GM12878 (cell line): ENCODE measurements around the gene PARN. TPM values are rescaled to one million over a fixed set of nuclear protein-coding genes. Genes with fewer than 3 reads are reported as not detected.

Experiments used
- ATAC-seq: fragments of 200-7000 bp; cut with Tn5 transposase; 3 replicates; pipeline ENCODE4 v1.9.1; 2020; ENCODE audit warnings: mild to moderate bottlenecking, moderate library complexity
- BruUV-seq: library from RNA; stranded (reverse); fragments of 400-500 nt; replicated peaks from 2 replicates; lab custom pipeline; 2021; lab: Mats Ljungman, UMichigan
- CTCF ChIA-PET: fragments of 300-600 bp; sonication (Branson Sonifier 250); formaldehyde crosslinking; extraction: SDS; loops from one replicate; lab custom pipeline; 2021; ENCODE audit warnings: inconsistent platforms; lab: Yijun Ruan, JAX
- POLR2A ChIA-PET: fragments of 350-600 bp; formaldehyde crosslinking; extraction: SDS; loops from one replicate; lab custom pipeline; 2021; ENCODE audit warnings: inconsistent platforms; lab: Charles Lee
- RAD21 ChIA-PET: fragments of 300-600 bp; sonication (Branson Sonifier 250); formaldehyde crosslinking; loops from one replicate; lab custom pipeline; 2023; ENCODE audit warnings: antibody characterized with exemption; ENCODE audit not compliant: unreplicated experiment; lab: Charles Lee
- SMC1A ChIA-PET: fragments of 300-600 bp; sonication (Branson Sonifier 250); formaldehyde crosslinking; loops from one replicate; lab custom pipeline; 2023; ENCODE audit not compliant: unreplicated experiment, uncharacterized antibody; lab: Charles Lee
- DNase-seq: peaks from one replicate; pipeline ENCODE4 v3.0.0-alpha.2; 2011; ENCODE audit warnings: low read depth, low spot score
- FAIRE-seq: peaks from 3 replicates; lab custom pipeline; 2011; peaks lifted over from hg19 to GRCh38; lab: Jason Lieb, UNC
- H2AFZ ChIP-seq: 2 replicates; pipeline ENCODE4 v1.6.0; 2011; ENCODE audit warnings: low read depth, low read length, control low read depth; ENCODE audit not compliant: control insufficient read depth
- H3K27ac ChIP-seq: 2 replicates; pipeline ENCODE4 v1.5.1; 2011; ENCODE audit warnings: control low read depth; ENCODE audit not compliant: control insufficient read depth, insufficient read depth
- H3K27me3 ChIP-seq, 2 experiments: replicated peaks in 1 of 2; 2 replicates each; pipeline versions ENCODE4 v1.6.0 to v1.6.1; 2011; ENCODE audit warnings: low read length in 1 of 2; ENCODE audit not compliant: control insufficient read depth in 2 of 2, insufficient read depth in 2 of 2
- H3K36me3 ChIP-seq, 2 experiments: 2 replicates each; pipeline ENCODE4 v1.5.1; 2011; ENCODE audit warnings: low read length in 1 of 2; ENCODE audit not compliant: control insufficient read depth in 2 of 2, insufficient read depth in 2 of 2
- H3K4me1 ChIP-seq: 2 replicates; pipeline ENCODE4 v1.6.1; 2011; ENCODE audit warnings: mild to moderate bottlenecking, low read length, moderate library complexity, mixed read lengths; ENCODE audit not compliant: control insufficient read depth, insufficient read depth
- H3K4me2 ChIP-seq: 2 replicates; pipeline ENCODE4 v1.6.0; 2011; ENCODE audit warnings: control low read depth; ENCODE audit not compliant: control insufficient read depth, insufficient read depth
- H3K4me3 ChIP-seq: fragments of 200-600 bp; sonication (generic); 2 replicates; pipeline ENCODE4 v1.5.1; 2016
- H3K79me2 ChIP-seq: 2 replicates; pipeline ENCODE4 v1.6.0; 2011; ENCODE audit warnings: low read length; ENCODE audit not compliant: control insufficient read depth, insufficient read depth
- H3K9ac ChIP-seq: 2 replicates; pipeline ENCODE4 v1.8.0; 2011; ENCODE audit warnings: low read length, control low read depth, mixed read lengths; ENCODE audit not compliant: control insufficient read depth, insufficient read depth
- H3K9me3 ChIP-seq: replicated peaks from 3 replicates; pipeline ENCODE4 v1.5.1; 2011; ENCODE audit warnings: mild to moderate bottlenecking, low read length; ENCODE audit not compliant: control insufficient read depth, insufficient read depth
- H4K20me1 ChIP-seq: 2 replicates; pipeline ENCODE4 v1.6.0; 2011; ENCODE audit not compliant: control insufficient read depth, insufficient read depth
- CBX5 ChIP-seq: sonication (generic); IDR thresholded peaks from 2 replicates; pipeline ENCODE4 v1.6.1; 2016; ENCODE audit warnings: low read depth, moderate library complexity, mild to moderate bottlenecking, inconsistent platforms
- CHD1 ChIP-seq: IDR thresholded peaks from 2 replicates; pipeline ENCODE4 v1.6.1; 2012; ENCODE audit warnings: low read depth, low read length, improper control_type of control experiment
- E2F4 ChIP-seq: IDR thresholded peaks from 2 replicates; pipeline ENCODE4 v1.6.1; 2012; ENCODE audit warnings: low read depth, low read length, improper control_type of control experiment
- E4F1 ChIP-seq: fragments of 450-650 bp; IDR thresholded peaks from 2 replicates; pipeline ENCODE4 v1.6.1; 2018; ENCODE audit warnings: borderline replicate concordance, mild to moderate bottlenecking; ENCODE audit not compliant: partially characterized antibody
- ESRRA ChIP-seq: IDR thresholded peaks from 2 replicates; pipeline ENCODE4 v1.6.1; 2012; ENCODE audit warnings: mild to moderate bottlenecking, low read length, improper control_type of control experiment
- IRF4 ChIP-seq: IDR thresholded peaks from 2 replicates; pipeline ENCODE4 v1.6.1; 2011; ENCODE audit warnings: low read depth, low read length
- JUND ChIP-seq: IDR thresholded peaks from 2 replicates; pipeline ENCODE4 v1.6.1; 2012; ENCODE audit warnings: low read depth, mild to moderate bottlenecking, low read length, improper control_type of control experiment, moderate library complexity
- LARP7 ChIP-seq: fragments of 450-650 bp; IDR thresholded peaks from 2 replicates; pipeline ENCODE4 v1.6.1; 2017; ENCODE audit warnings: mild to moderate bottlenecking
- MAX ChIP-seq: IDR thresholded peaks from 2 replicates; pipeline ENCODE4 v1.6.1; 2012; ENCODE audit warnings: low read depth, low read length, improper control_type of control experiment
- PML ChIP-seq: IDR thresholded peaks from 2 replicates; pipeline ENCODE4 v1.6.1; 2012; ENCODE audit warnings: low read length, inconsistent platforms
- POLR2AphosphoS2 ChIP-seq: IDR thresholded peaks from 2 replicates; pipeline ENCODE4 v1.6.1; 2011; ENCODE audit warnings: low read depth, mild to moderate bottlenecking, low read length, improper control_type of control experiment, moderate library complexity
- SPI1 ChIP-seq: IDR thresholded peaks from 2 replicates; pipeline ENCODE4 v1.6.1; 2011; ENCODE audit warnings: low read depth, mild to moderate bottlenecking, low read length, moderate library complexity, borderline replicate concordance; ENCODE audit not compliant: insufficient read depth
- STAT1 ChIP-seq: fragments of 450-650 bp; conservative IDR thresholded peaks from 2 replicates; pipeline ENCODE4 v1.6.1; 2014; ENCODE audit warnings: antibody characterized with exemption, mild to moderate bottlenecking
- TARDBP ChIP-seq: IDR thresholded peaks from 2 replicates; pipeline ENCODE4 v1.6.1; 2016; ENCODE audit warnings: borderline replicate concordance
- TBL1XR1 ChIP-seq: IDR thresholded peaks from 2 replicates; pipeline ENCODE4 v1.6.1; 2012; ENCODE audit warnings: low read depth, low read length, improper control_type of control experiment
- ZBTB40 ChIP-seq: fragments of 450-650 bp; IDR thresholded peaks from 2 replicates; pipeline ENCODE4 v1.6.1; 2016; ENCODE audit warnings: mild to moderate bottlenecking, moderate library complexity, borderline replicate concordance
- ZNF384 ChIP-seq: IDR thresholded peaks from 2 replicates; pipeline ENCODE4 v1.6.1; 2012; ENCODE audit warnings: low read depth, mild to moderate bottlenecking, low read length, improper control_type of control experiment, borderline replicate concordance
- WGBS: methylation state at CpG from one replicate; pipeline ENCODE4 v1.1.6; 2016; ENCODE audit warnings: low lambda C conversion rate; ENCODE audit not compliant: insufficient replicate concordance, insufficient coverage; ENCODE audit errors: missing lambda C conversion rate; 5-methylcytosine and 5-hydroxymethylcytosine counted together
- in situ Hi-C: fragments of 300-500 bp; cut with MboI; formaldehyde crosslinking; loops from 9 replicates; pipeline ENCODE4 v1.14.3; 2018; ENCODE audit warnings: mixed read lengths
- intact Hi-C: fragments of 100-400 bp; cut with micrococcal nuclease; formaldehyde crosslinking; loops from one replicate; pipeline ENCODE4 v1.14.2; 2022; ENCODE audit not compliant: unreplicated experiment
- polyA plus RNA-seq, 11 experiments: library from polyadenylated mRNA; depleted of rRNA in 4 of 11; unstranded in 6 of 11; stranded (reverse) in 5 of 11; fragments of >200 nt; fragmentation: Nextera tagmentation in 4 of 11; fragmentation: Illumina TruSeq in 1 of 11; extraction: Ambion mirVana in 4 of 11; extraction: Trizol in 1 of 11; gene quantifications; 1 replicate in 1 of 11; 2 replicates in 10 of 11; pipeline versions ENCODE4 v1.2.1 to v1.2.3, GENCODE V29; 2011 to 2016; ENCODE audit warnings: inconsistent platforms in 2 of 11, missing spikeins in 2 of 11, low read depth in 1 of 11
- total RNA-seq, 4 experiments: library from RNA; depleted of rRNA in 3 of 4; stranded (reverse); fragments of >200 nt in 3 of 4; fragmentation: Illumina TruSeq in 1 of 4; extraction: Trizol in 1 of 4; gene quantifications; 2 replicates each; pipeline versions ENCODE4 v1.2.1 to v1.2.3, GENCODE V29; 2013 to 2021

The PARN gene
- total and polyA plus RNA-seq, 10 of the 15 experiments (the other 5 are each of a cell fraction or from before 2014, with no cell fraction given) = 15.6 to 77.3 (median 47.7) TPM

GRCh38 chr16:14586637-14587305, 43.3 kb downstream of the PARN start:
- CTCF ChIA-PET = no interaction called here
- Histone ChIP-seq H3K9me3 (no peaks in the 10 kb centered on the region), H3K36me3 (peaks cover 13 to 30% of the 10 kb centered on the region in 2 experiments), H2AFZ (no peak overlapping the region), H3K4me1 (no peaks in the 10 kb centered on the region), H3K9ac (no peak overlapping the region), H3K4me3 (no peak overlapping the region), H3K79me2 (no peaks in the 10 kb centered on the region), H3K4me2 (no peak overlapping the region), H3K27me3 (no peaks in the 10 kb centered on the region), H4K20me1 (no peaks in the 10 kb centered on the region), H3K27ac (no peak overlapping the region)
- RAD21 ChIA-PET = interaction anchor here (1.0 to 1.3 kb wide), 2 partner anchors 21 to 301 kb away, joined by 3 read pairs; no protein-coding TSS in a partner anchor
- in situ Hi-C loops (no loop called here), intact Hi-C loops (no loop called here)
- ATAC-seq = no peak
- FAIRE-seq = no peak
- POLR2A ChIA-PET = interaction anchor here (1.7 kb wide), 1 partner anchor 9 kb away, joined by 12 read pairs; no protein-coding TSS in a partner anchor
- SMC1A ChIA-PET = interaction anchor here (1.0 to 2.6 kb wide), 6 partner anchors 19 to 95 kb away, joined by 3 to 9 read pairs (median 3); no protein-coding TSS in a partner anchor
- TF ChIP-seq PML (no peak), ZNF384 (no peak), CBX5 (no peak), MAX (no peak), TBL1XR1 (no peak), E4F1 (no peak), JUND (no peak), STAT1 (no peak), CHD1 (no peak), POLR2AphosphoS2 (no peak), E2F4 (no peak), SPI1 (no peak), ESRRA (no peak), LARP7 (no peak), TARDBP (no peak), IRF4 (no peak), ZBTB40 (no peak)
- BruUV-seq = no TSS peak
- DNase-seq = no peak
- WGBS = 24% methylated on average over 3 of the region's 3 CpGs
